Progenitor cell of endocrine pancreas (in vitro differentiated cells): ENCODE results near the gene PTPRH. TPM values are rescaled to one million over a fixed set of nuclear protein-coding genes. Genes with fewer than 3 reads are reported as not detected.

Source experiments
- DNase-seq: peaks from one replicate; pipeline ENCODE4 v3.0.0; 2021; ENCODE audit warnings: low spot score; ENCODE audit not compliant: unreplicated experiment
- H3K27ac Mint-ChIP-seq: 2 replicates; pipeline ENCODE4 v1.8.0; 2021; ENCODE audit warnings: mild to moderate bottlenecking, moderate library complexity, mixed read lengths
- H3K27me3 Mint-ChIP-seq: 2 replicates; pipeline ENCODE4 v1.8.0; 2021; ENCODE audit warnings: mixed read lengths
- H3K36me3 Mint-ChIP-seq: 2 replicates; pipeline ENCODE4 v1.8.0; 2022; ENCODE audit warnings: mixed read lengths; ENCODE audit not compliant: insufficient read depth
- H3K4me1 Mint-ChIP-seq: 2 replicates; pipeline ENCODE4 v1.8.0; 2021; ENCODE audit warnings: low read depth, mixed read lengths
- H3K4me3 Mint-ChIP-seq: 2 replicates; pipeline ENCODE4 v1.8.0; 2021; ENCODE audit warnings: low read depth, mild to moderate bottlenecking, moderate library complexity, mixed read lengths
- H3K9me3 Mint-ChIP-seq: 2 replicates; pipeline ENCODE4 v1.8.0; 2021; ENCODE audit warnings: low read depth, mixed read lengths
- total RNA-seq: library from RNA; stranded (reverse); gene quantifications from 2 replicates; pipeline ENCODE4 v1.2.1, GENCODE V29; 2021
- TF ChIP-seq, protein P1 (sequence below): fragments of 200-600 bp; sonication (generic); IDR thresholded peaks from one replicate; pipeline ENCODE4 v1.5.0; 2021; ENCODE audit warnings: antibody characterized with exemption, mild to moderate bottlenecking; ENCODE audit not compliant: unreplicated experiment

PTPRH gene
- total RNA-seq, 1 donor from 2014 or later: 0.43 TPM

DNA sequence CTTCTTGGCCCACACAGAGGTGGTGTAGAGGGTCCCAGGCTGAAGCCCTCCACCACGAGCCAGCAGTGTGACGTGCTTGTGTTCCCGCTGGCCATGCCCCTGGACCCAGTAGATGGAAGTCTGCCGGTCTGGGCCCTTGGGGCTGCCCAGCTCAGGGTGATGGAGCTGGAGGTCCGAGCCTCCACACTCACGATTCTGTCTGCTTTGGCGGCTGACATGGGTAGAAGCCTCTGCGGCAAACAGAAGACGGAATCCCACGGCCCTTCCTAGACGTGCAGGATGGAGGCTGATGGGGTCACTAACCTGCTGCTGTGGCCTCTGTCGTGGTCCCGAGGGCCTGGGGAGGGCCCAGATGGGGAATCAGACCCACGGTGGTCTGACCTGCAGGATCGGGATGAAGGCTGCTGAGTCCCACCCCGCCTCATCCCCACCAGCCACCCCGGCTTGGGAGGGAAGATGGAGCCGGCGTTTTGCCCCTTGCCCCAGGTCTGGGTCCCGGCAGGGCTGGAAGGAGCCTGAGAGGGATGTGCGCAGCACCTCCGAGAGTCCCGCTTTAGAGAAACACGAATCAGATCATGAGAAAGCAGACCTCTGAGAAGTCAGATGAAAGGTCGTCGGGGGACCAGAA lies 14.9 kb upstream of the PTPRH start:
- Mint-ChIP-seq H3K4me1 (peaks cover 12% of the 10 kb centered on the region), H3K27me3 (no peaks in the 10 kb centered on the region), H3K4me3 (no peak overlapping the region), H3K36me3 (peaks cover 12% of the 10 kb centered on the region), H3K9me3 (peaks cover 4% of the 10 kb centered on the region), H3K27ac (no peak overlapping the region)
- TF ChIP-seq, protein P1, sequence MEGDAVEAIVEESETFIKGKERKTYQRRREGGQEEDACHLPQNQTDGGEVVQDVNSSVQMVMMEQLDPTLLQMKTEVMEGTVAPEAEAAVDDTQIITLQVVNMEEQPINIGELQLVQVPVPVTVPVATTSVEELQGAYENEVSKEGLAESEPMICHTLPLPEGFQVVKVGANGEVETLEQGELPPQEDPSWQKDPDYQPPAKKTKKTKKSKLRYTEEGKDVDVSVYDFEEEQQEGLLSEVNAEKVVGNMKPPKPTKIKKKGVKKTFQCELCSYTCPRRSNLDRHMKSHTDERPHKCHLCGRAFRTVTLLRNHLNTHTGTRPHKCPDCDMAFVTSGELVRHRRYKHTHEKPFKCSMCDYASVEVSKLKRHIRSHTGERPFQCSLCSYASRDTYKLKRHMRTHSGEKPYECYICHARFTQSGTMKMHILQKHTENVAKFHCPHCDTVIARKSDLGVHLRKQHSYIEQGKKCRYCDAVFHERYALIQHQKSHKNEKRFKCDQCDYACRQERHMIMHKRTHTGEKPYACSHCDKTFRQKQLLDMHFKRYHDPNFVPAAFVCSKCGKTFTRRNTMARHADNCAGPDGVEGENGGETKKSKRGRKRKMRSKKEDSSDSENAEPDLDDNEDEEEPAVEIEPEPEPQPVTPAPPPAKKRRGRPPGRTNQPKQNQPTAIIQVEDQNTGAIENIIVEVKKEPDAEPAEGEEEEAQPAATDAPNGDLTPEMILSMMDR: no peak
- no peak for DNase-seq

DNA sequence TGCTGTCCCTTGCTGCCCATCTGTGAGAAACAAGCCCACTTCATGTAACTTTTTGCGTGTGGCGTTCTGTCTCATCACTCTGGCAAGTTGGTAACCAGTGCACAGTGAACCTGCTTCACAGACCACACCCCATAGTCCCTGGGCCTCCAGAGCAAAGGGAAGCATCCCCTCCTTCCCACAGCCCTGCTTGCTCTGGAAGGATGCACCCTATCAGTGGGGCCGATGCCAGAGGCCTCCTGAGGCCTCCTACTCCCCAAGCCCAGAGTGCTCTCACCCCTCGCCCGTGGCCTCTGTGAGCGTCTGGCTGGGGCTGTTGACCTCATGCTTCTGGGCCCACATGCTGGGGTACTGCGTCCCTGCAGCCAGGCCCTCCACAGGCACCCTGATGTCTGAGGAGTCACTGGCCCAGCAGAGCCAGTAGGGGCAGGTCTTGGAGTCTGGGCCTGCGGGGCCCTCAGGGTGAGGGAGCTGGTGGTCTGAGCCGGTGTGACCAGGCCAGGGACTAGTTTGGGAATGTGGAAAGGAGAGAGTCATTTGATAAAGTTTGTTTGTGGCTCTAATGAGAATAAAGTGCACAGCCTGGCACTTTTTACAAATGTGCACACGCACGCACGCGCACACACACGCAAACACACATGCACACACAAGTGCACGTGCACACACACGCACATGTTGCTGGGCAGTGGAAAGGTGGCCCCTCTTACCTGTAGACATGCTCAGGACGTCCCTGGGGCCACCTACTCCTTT lies 14.2 kb upstream of the PTPRH start:
- Mint-ChIP-seq H3K36me3 (peaks cover 12% of the 10 kb centered on the region), H3K9me3 (peaks cover 4% of the 10 kb centered on the region), H3K27me3 (no peaks in the 10 kb centered on the region), H3K4me3 (no peak overlapping the region), H3K4me1 (peaks cover 6% of the 10 kb centered on the region), H3K27ac (no peak overlapping the region)
- no peak for DNase-seq
- TF ChIP-seq, protein P1: no peak

DNA sequence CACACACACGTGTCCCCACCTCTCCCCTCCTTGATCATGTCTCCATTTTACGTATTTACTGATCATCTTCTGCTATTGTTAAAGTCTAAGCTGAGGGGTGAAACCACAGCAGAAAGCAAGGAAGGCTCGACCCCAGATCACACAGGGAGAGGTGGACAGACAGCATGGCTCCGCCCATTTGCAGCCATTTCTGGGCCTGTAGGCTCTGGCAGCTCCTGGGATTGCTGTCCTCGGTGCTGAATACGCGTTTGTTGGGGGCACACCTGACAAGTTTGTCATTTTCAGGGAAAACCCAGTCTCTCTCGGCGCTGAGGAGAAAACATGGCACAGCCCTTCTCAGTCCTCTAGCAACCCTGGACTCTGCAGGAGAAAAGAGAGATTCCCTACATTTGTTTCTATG lies 11.2 kb upstream of the PTPRH start:
- Mint-ChIP-seq H3K4me1 (peaks cover 7% of the 10 kb centered on the region), H3K27me3 (peaks cover 15% of the 10 kb centered on the region), H3K27ac (no peak overlapping the region), H3K4me3 (no peak overlapping the region), H3K36me3 (peaks cover 9% of the 10 kb centered on the region), H3K9me3 (peaks cover 10% of the 10 kb centered on the region)
- TF ChIP-seq, protein P1: no peak
- DNase-seq: no peak

DNA sequence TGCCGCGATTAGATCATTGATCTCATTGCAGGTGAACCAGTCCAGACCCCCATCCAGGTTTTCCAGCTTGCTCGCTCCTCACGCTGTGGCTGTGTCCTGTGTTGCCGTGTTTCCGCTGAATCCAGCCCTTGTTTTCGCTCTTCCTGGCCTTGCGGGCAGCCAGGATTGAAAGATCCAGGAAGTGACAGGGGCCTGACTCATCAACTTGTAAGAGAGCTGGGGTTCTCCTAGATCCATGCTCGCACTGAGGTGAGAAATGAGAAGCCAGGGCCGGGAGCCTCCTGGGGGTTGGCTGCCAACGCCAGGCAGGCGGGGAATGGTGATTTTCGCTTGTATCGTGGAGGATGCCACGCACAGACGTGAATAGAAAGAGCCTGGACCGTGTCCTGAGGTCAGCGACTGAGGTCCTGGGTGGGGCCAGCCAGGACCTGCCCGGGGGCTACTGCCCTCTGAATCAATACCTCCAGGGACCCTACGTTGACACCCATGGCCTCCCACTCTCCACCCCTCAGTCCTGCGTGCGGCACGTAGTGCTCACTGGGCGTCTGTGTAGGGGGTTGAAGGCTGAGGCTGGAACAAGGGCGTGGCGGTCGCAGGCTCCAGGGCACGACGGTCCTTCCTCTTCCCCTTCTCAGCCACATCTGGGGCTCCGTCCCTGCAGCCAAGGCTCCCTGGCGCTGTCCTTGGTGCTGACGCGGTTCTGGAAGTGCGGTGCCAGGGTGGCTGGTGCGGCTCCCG lies 7.3 kb upstream of the PTPRH start:
- Mint-ChIP-seq H3K9me3 (peaks cover 16% of the 10 kb centered on the region), H3K4me3 (peak overlapping the region; percentile 75), H3K27me3 (peaks cover 17% of the 10 kb centered on the region), H3K4me1 (peaks cover 7% of the 10 kb centered on the region), H3K36me3 (peaks cover 7% of the 10 kb centered on the region), H3K27ac (peak overlapping the region; percentile 94)
- TF ChIP-seq, protein P1: no peak
- peak; percentile 84 for DNase-seq

DNA sequence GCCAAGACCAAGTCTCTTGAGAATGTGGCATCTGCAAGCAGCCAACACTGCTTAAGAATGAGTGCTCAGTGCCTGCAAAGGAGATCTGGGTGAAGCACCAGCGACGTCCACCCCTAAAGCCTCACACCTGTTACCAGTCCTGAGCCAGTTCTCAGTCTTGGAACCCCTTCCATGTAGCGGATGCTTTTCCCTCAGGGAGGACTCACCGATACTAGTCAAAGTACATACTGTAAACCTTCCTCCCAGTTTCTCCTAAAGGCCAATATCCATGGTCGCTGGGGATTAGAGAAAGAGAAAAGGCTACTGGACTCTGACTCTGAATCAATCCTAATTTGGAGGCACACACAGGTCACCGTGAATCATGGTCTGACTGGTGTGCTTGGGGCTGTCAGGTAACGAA lies 4.2 kb upstream of the PTPRH start:
- TF ChIP-seq, protein P1: no peak
- no peak for DNase-seq
- Mint-ChIP-seq H3K4me1 (peaks cover 10% of the 10 kb centered on the region), H3K36me3 (no peaks in the 10 kb centered on the region), H3K27ac (no peak overlapping the region), H3K27me3 (peaks cover 23% of the 10 kb centered on the region), H3K9me3 (peaks cover 12% of the 10 kb centered on the region), H3K4me3 (no peak overlapping the region)
